PC-9 (cell line): ENCODE results near the gene NRM. TPM values are rescaled to one million over a fixed set of nuclear protein-coding genes. Genes with fewer than 3 reads are reported as not detected.
A peak's percentile ranks its signal among the peaks of the same experiment; 100 is the strongest.
"Not testable (repeated sequence)": the region's sequence is repeated elsewhere in the genome, so short reads cannot be mapped to it uniquely, and the experiment has no call there.

ENCODE experiments used
- BruUV-seq: library from RNA; stranded (reverse); fragments of 400-500 nt; replicated peaks from 2 replicates; lab custom pipeline; 2021; lab: Mats Ljungman, UMichigan
- CTCF ChIA-PET: fragments of 300-600 bp; sonication (Branson Sonifier 250); formaldehyde crosslinking; loops from one replicate; lab custom pipeline; 2022; ENCODE audit warnings: antibody characterized with exemption; lab: Charles Lee
- POLR2A ChIA-PET: fragments of 300-600 bp; sonication (Branson Sonifier 250); formaldehyde crosslinking; loops from one replicate; lab custom pipeline; 2022; ENCODE audit warnings: antibody characterized with exemption; ENCODE audit not compliant: unreplicated experiment; lab: Charles Lee
- DNase-seq, 2 experiments: peaks; one replicate each; pipeline versions ENCODE4 v3.0.0 to v3.0.0-alpha.2; 2015 to 2022; ENCODE audit warnings: mixed read lengths in 1 of 2
- H2AFZ ChIP-seq: fragments of 200-600 bp; sonication (generic); 2 replicates; pipeline ENCODE4 v1.8.1; 2017; ENCODE audit warnings: antibody characterized with exemption
- H3F3A ChIP-seq: fragments of 200-600 bp; sonication (generic); 2 replicates; pipeline ENCODE4 v1.8.1; 2017; ENCODE audit warnings: antibody characterized with exemption, mild to moderate bottlenecking, low read depth; ENCODE audit not compliant: insufficient read depth
- H3K27ac ChIP-seq: fragments of 200-600 bp; sonication (generic); 2 replicates; pipeline ENCODE4 v1.6.1; 2016; ENCODE audit warnings: mixed run types
- H3K27me3 ChIP-seq: fragments of 200-600 bp; sonication (generic); 2 replicates; pipeline ENCODE4 v1.6.1; 2016; ENCODE audit warnings: low read depth, mixed run types; ENCODE audit not compliant: insufficient read depth
- H3K36me3 ChIP-seq: fragments of 200-600 bp; sonication (generic); 2 replicates; pipeline ENCODE4 v1.6.1; 2016; ENCODE audit warnings: low read depth, mixed run types
- H3K4me1 ChIP-seq: fragments of 200-600 bp; sonication (generic); replicated peaks from 2 replicates; pipeline ENCODE4 v1.6.1; 2016; ENCODE audit warnings: mixed run types; ENCODE audit not compliant: insufficient read depth
- H3K4me2 ChIP-seq: fragments of 200-600 bp; sonication (generic); 2 replicates; pipeline ENCODE4 v1.6.1; 2017; ENCODE audit warnings: mixed run types
- H3K4me3 ChIP-seq: fragments of 200-600 bp; sonication (generic); 2 replicates; pipeline ENCODE4 v1.6.1; 2016; ENCODE audit warnings: mixed run types
- H3K79me2 ChIP-seq: fragments of 200-600 bp; sonication (generic); 2 replicates; pipeline ENCODE4 v1.6.1; 2017; ENCODE audit warnings: low read depth, mixed run types
- H3K9me2 ChIP-seq: fragments of 200-600 bp; sonication (generic); 2 replicates; pipeline ENCODE4 v1.8.1; 2017; ENCODE audit warnings: mild to moderate bottlenecking; ENCODE audit not compliant: insufficient read depth
- H3K9me3 ChIP-seq: fragments of 200-600 bp; sonication (generic); 2 replicates; pipeline ENCODE4 v1.8.1; 2016; ENCODE audit warnings: low read depth; ENCODE audit not compliant: insufficient read depth
- H4K20me1 ChIP-seq: fragments of 200-600 bp; sonication (generic); 2 replicates; pipeline ENCODE4 v1.8.1; 2017; ENCODE audit not compliant: insufficient read depth
- EZH2 ChIP-seq: fragments of 200-600 bp; sonication (generic); IDR thresholded peaks from 2 replicates; pipeline ENCODE4 v1.8.0; 2017; ENCODE audit warnings: antibody characterized with exemption, low read depth
- intact Hi-C: fragments of 100-400 bp; cut with micrococcal nuclease; formaldehyde crosslinking; loops from one replicate; pipeline ENCODE4 v1.10.0; 2022; ENCODE audit not compliant: unreplicated experiment
- total RNA-seq: library from RNA; stranded (reverse); gene quantifications from 2 replicates; pipeline ENCODE4 v1.2.3, GENCODE V29; 2021
- TF ChIP-seq, protein P1 (sequence below): fragments of 200-600 bp; sonication (generic); conservative IDR thresholded peaks from 2 replicates; pipeline ENCODE4 v1.6.1; 2017; ENCODE audit warnings: mixed run types, antibody characterized with exemption, mild to moderate bottlenecking, moderate library complexity

Gene NRM
- total RNA-seq, 1 experiment from 2014 or later = 38.3 TPM

DNA sequence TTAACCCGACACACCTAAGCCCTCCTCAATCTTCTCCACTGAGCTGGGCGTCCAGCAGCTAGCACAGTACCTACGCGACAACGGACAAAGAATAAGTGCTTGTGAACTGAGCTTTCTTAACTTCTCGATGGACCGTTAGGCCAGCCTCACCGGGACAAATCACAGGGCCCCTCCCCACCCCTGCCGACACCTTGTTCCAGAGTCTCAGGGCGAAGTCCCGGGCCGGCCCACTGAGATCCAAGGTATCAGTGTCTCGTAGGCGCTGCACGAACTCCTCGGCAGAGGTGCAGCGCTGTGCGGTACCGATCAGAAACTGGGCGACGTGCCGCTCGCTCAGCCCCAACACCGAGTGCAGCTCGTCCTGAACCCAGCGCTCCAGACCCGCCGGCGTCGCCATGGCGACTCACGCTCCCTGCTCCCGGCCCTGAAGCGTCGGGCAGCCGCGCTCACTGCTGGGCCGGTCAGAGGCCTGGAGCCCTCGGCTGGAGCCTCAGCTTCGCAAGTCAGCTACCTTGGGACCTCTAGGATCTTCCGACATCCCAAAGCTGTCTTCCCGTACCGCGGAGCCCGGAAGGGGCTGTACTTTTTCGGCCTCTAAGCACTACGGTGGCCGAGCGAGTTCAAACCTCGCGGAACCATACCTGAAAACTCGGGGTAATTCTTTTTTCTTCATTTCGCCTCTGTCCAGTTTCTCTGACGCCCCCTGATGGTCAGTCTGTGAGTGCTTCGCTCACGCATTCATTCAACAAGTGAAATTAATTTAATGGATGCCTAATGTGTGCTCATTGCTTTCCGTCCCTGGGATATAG, 18.1 kb downstream of the NRM start, which contains the start of gene DHX16:
TSS of gene DHX16 (minus strand) at position 562 of the 809 bp plus-strand sequence. CDS start at position 397, 165 bp downstream.
- TF ChIP-seq, protein P1, sequence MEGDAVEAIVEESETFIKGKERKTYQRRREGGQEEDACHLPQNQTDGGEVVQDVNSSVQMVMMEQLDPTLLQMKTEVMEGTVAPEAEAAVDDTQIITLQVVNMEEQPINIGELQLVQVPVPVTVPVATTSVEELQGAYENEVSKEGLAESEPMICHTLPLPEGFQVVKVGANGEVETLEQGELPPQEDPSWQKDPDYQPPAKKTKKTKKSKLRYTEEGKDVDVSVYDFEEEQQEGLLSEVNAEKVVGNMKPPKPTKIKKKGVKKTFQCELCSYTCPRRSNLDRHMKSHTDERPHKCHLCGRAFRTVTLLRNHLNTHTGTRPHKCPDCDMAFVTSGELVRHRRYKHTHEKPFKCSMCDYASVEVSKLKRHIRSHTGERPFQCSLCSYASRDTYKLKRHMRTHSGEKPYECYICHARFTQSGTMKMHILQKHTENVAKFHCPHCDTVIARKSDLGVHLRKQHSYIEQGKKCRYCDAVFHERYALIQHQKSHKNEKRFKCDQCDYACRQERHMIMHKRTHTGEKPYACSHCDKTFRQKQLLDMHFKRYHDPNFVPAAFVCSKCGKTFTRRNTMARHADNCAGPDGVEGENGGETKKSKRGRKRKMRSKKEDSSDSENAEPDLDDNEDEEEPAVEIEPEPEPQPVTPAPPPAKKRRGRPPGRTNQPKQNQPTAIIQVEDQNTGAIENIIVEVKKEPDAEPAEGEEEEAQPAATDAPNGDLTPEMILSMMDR = peak; percentile 84
- TF ChIP-seq EZH2 = no peak
- Histone ChIP-seq H3K4me1 (peaks cover 17% of the 10 kb centered on the region), H3K79me2 (peaks cover 22% of the 10 kb centered on the region), H3F3A (peaks cover 18% of the 10 kb centered on the region; the same call in 1 of the 2 replicates), H3K4me2 (peak within 1 kb of the TSS; percentile 79), H3K9me2 (no peaks in the 10 kb centered on the region), H3K27me3 (no peaks in the 10 kb centered on the region), H2AFZ (peak within 1 kb of the TSS; percentile 94), H4K20me1 (no peaks in the 10 kb centered on the region; the same call in none of the 2 replicates), H3K4me3 (peak within 1 kb of the TSS; percentile 89), H3K36me3 (no peaks in the 10 kb centered on the region; the same call in 1 of the 2 replicates), H3K27ac (no peak within 1 kb of the TSS), H3K9me3 (no peaks in the 10 kb centered on the region)
- peak; percentile 88 to 96 for DNase-seq
- CTCF ChIA-PET = interaction anchor here (0.5 to 1.2 kb wide), 13 partner anchors 18 to 241 kb away, joined by 3 to 7 read pairs (median 4); partner anchors contain the start of genes MDC1 and NRM
- BruUV-seq = TSS peak; percentile 53
- POLR2A ChIA-PET = interaction anchor here (0.6 to 0.8 kb wide), 4 partner anchors 20 to 187 kb away, joined by 4 to 48 read pairs (median 6); no protein-coding TSS in a partner anchor
- intact Hi-C loops = loop anchor here (2.0 kb wide), 2 partner anchors 132 to 190 kb away; no protein-coding TSS in a partner anchor

DNA sequence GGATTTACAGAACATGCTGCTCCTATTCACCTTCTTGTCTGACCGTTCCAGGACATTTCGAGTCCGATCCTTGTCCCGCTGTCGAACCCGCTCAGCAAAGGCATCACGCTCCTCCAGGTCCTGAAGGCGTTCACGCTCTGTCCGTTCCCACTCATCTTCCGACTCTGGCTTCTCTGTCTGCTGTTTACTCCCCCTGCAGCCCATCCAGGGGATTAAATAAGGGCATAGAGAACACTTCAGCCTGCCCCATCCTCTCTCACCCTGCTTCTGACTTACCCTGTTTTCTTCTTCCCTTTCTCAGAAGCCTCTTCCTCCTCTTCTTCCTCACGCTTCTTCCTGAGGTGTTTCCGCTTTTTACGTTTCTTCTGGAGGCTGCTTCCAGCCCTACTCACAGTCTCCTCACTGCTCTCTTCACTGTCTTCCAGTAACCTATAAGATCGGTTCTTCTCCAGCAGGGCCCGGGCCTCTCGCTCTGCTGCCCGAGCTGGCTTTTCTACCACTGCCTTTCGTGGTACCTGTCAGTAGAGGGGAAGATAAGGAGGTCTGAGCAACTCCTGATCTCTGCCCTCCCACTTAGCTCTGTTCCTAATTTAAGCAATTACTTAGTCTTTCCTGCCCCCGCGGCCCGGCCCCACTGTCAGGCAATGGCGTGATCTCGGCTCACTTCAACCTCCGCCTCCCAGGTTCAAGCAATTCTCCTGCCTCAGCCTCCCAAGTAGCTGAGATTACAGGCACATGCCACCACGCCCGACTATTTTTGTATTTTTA, 19.8 kb downstream of the NRM start:
- H3K4me3 ChIP-seq = no peak overlapping the region; the same call in 1 of the 2 replicates
- no peaks in the 10 kb centered on the region; the same call in none of the 2 replicates for H4K20me1 ChIP-seq
- peaks cover 8% of the 10 kb centered on the region; the same call in 1 of the 2 replicates for H3F3A ChIP-seq
- no TSS peak for BruUV-seq
- H3K9me3 ChIP-seq = no peaks in the 10 kb centered on the region
- DNase-seq = no peak
- peak overlapping the region; percentile 79 for H3K4me2 ChIP-seq
- no peaks in the 10 kb centered on the region for H3K9me2 ChIP-seq
- ChIA-PET POLR2A (no interaction called here), CTCF (interaction anchor here (0.6 to 0.7 kb wide), 2 partner anchors 92 to 169 kb away, joined by 3 read pairs; no protein-coding TSS in a partner anchor)
- H2AFZ ChIP-seq = no peak overlapping the region
- TF ChIP-seq, protein P1 = no peak
- intact Hi-C loops = no loop called here
- H3K27me3 ChIP-seq = no peaks in the 10 kb centered on the region
- no peaks in the 10 kb centered on the region; the same call in 1 of the 2 replicates for H3K36me3 ChIP-seq
- no peak overlapping the region for H3K27ac ChIP-seq
- peaks cover 17% of the 10 kb centered on the region for H3K4me1 ChIP-seq
- peaks cover 22% of the 10 kb centered on the region for H3K79me2 ChIP-seq

DNA sequence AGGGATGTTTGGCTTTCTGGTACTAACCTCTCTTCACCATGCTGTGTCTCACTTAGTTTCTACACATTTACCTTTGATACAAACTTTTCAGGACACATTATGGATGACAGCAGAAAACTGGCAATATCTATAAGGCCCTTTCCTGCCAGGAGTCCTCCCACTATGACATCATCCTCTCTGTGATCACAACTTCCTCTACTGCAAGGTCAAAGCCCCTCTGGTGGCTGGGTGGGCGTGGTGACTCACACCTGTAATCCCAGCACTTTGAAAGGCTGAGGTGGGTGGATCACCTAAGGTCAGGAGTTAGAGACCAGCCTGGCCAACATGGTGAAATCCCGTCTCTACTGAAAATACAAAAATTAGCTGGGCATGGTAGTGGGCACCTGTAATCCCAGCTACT, 24.5 kb downstream of the NRM start:
- H4K20me1 ChIP-seq, H3K27ac ChIP-seq, intact Hi-C loops, H3K4me3 ChIP-seq, H3K27me3 ChIP-seq, BruUV-seq, H3K9me2 ChIP-seq, H3K9me3 ChIP-seq, H3K79me2 ChIP-seq, POLR2A ChIA-PET, H2AFZ ChIP-seq, H3K4me1 ChIP-seq, DNase-seq, H3F3A ChIP-seq, H3K4me2 ChIP-seq: not testable (repeated sequence)
- H3K36me3 ChIP-seq = peaks cover 23% of the 10 kb centered on the region; the same call in 1 of the 2 replicates
- CTCF ChIA-PET = interaction anchor here (0.6 kb wide), 1 partner anchor 15 kb away, joined by 4 read pairs; no protein-coding TSS in a partner anchor
